Lower leg skin (tissue), 4 donors: ENCODE measurements around the gene NSL1. TPM values are rescaled to one million over a fixed set of nuclear protein-coding genes. Genes with fewer than 3 reads are reported as not detected.

Source experiments
- DNase-seq, 2 donors: peaks; one replicate each; pipeline ENCODE4 v3.0.0-alpha.2; 2019; ENCODE audit warnings: low spot score in 2 of 2
- H3K4me3 ChIP-seq: fragments of 200-600 bp; sonication (generic); 2 replicates; pipeline ENCODE4 v1.5.1; 2017; ENCODE audit warnings: mild to moderate bottlenecking, low read depth; ENCODE audit not compliant: poor library complexity, severe bottlenecking
- CTCF ChIP-seq, 3 donors: fragments of 450-650 bp; IDR thresholded peaks; one replicate each; pipeline ENCODE4 v1.5.1; 2016; ENCODE audit warnings: antibody characterized with exemption in 3 of 3, mild to moderate bottlenecking in 3 of 3, moderate library complexity in 2 of 3
- POLR2A ChIP-seq, 2 donors: fragments of 450-650 bp; IDR thresholded peaks; one replicate each; pipeline ENCODE4 v1.6.1; 2016 to 2017; ENCODE audit warnings: antibody characterized with exemption in 2 of 2, mild to moderate bottlenecking in 1 of 2, moderate library complexity in 1 of 2
- WGBS, 2 donors: methylation state at CpG; one replicate each; pipeline ENCODE4 v1.1.5; 2018; 5-methylcytosine and 5-hydroxymethylcytosine counted together
- intact Hi-C: fragments of 100-400 bp; cut with DNase I; formaldehyde crosslinking; loops from one replicate; pipeline ENCODE4 v1.15.0; 2023; ENCODE audit warnings: low total_unique reads
- total RNA-seq, 4 donors: library from RNA; depleted of rRNA; stranded (reverse); fragments of >200 nt; gene quantifications; one replicate each; pipeline ENCODE4 v1.1.0, GENCODE V29; 2016

NSL1 gene
- total RNA-seq, 4 donors from 2014 or later = 13.9 to 41.8 (median 30.0) TPM

DNA sequence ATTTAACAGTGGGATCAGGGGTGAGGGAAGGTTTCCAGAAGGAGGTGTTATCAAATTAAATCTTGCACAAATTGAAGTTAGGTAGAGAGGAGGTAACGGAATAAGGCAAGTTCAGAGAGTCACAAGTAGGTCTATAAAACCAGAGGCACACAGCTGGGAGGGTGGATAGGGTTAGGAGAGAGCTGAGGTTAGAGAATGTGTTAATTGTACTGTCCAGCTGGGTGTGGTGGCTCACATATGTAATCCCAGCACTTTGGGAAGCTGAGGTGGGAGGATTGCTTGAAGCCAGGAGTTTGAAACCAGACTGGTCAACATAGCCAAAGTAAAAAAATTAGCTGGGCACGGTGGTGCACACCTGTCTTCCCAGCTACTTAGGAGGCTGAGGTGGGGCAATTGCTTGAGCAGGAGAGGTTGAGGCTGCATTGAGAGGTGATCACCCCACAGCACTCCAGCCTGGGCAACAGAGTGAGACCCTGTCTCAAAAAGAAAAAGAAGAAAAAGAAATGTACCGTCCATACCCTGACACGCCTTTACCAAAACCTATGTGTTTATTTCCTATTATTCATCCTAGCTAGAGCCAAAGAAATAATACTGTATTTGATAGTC is 35.7 kb upstream of the NSL1 start:
- no peak for DNase-seq

DNA sequence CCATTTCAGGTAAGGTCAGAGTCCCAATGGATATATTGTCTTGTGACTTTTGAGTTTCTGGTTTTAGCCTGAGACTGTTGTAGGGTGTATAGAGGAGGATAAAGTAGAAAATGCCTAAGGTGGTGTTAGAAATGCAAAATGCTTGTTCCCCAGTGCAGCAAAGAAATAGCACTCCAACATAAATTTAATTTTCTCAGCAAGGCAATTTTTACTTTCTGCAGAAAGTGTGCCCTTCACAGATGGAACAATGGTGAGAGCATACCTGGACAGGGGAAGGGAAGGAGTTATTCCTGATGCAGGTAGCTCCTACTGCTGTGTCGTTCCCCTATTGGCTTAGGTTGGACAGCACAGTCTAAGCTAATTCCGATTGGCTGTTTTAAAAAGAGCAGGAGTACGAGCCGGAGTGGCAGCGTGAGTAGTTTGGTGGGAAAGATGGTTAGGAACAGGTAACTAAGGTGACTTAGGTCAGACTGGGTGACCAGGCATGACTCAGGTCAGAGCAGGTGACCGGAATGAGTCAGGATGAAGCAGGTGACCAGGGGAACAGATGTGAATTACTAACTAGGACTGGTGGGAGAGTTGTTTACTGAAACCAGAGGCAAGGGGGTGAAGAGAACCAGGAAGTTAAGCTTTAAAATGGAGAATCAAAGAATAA is 34.3 kb upstream of the NSL1 start:
- TF ChIP-seq POLR2A (IDR thresholded peaks at IDR 0.05) (no peak), CTCF (IDR thresholded peaks at IDR 0.05) (no peak)
- H3K4me3 ChIP-seq = no peak overlapping the region
- DNase-seq = no peak
- WGBS, 2 donors = 96 to 99% methylated on average over 6 of the region's 6 CpGs
- intact Hi-C loops = no loop called here

More for the DNA sequence above, 35.7 kb upstream of the NSL1 start:
- intact Hi-C loops = no loop called here
- TF ChIP-seq POLR2A (IDR thresholded peaks at IDR 0.05) (no peak), CTCF (IDR thresholded peaks at IDR 0.05) (no peak)
- WGBS, 2 donors = 95% methylated on average over 4 of the region's 4 CpGs
- H3K4me3 ChIP-seq = no peak overlapping the region

DNA sequence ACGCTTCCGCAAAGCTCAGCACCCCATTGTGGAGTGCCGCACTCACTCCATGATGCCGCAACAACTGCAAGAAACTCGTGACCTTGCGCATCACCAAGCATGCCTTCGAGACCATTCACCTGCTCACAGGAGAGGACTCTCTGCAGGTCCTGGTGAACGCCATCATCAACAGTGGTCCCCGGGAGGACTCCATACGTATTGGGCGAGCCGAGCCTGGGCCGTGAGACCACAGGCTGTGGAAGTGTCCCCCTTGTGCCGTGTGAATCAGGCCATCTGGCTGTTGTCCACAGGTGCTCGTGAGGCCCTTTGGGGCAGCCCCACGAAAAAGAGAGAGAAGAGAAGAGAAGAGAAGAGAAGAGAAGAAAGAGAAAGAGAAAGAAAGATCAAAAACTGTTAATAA is 32.6 kb upstream of the NSL1 start:
- no peak for DNase-seq
- WGBS, 2 donors = 98% methylated on average over 16 of the region's 16 CpGs
- TF ChIP-seq CTCF (IDR thresholded peaks at IDR 0.05) = no peak
- no peak for TF ChIP-seq POLR2A (IDR thresholded peaks at IDR 0.05)
- intact Hi-C loops = no loop called here
- H3K4me3 ChIP-seq = no peak overlapping the region

DNA sequence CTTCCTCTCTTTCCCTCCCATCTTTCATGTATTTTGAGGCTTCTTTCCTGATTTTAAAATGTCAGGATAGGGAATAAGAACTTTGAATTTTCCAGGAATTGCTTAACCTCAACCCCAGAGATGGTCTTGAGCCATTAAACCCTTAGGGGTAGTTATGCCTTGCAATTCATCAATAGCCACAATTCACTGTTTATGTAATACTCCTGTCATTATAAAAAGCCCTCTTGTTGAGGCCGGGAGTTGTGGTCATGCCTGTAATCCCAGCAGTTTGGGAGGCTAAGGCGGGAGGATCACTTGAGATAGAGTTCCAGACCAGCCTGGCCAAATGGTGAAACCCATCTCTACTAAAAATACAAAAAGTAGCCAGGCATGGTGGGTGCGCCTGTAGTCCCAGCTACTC is 31.4 kb upstream of the NSL1 start:
- H3K4me3 ChIP-seq = no peak overlapping the region
- 90 to 97% methylated on average over 3 of the region's 3 CpGs for WGBS, 2 donors
- DNase-seq = no peak
- no peak for TF ChIP-seq CTCF (IDR thresholded peaks at IDR 0.05)
- no peak for TF ChIP-seq POLR2A (IDR thresholded peaks at IDR 0.05)
- intact Hi-C loops = no loop called here

DNA sequence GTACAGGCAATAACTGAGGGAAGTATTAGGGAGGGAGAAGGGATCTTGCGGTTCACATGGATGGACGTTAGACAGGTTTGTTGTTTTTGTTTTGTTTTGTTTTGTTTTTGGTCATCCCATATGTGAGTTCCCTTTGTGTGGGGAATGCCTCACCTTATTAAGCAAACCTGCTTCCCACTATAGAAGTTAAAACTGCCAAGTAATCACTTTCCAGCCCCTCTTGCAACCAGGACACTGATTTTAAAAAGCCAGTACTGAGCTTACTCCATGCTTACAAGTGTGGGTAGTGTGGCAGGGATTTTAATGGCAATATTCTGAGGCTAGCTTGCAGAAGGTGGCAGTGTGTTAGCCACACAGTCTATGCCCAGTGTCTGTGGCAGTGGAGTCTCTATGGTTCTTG is 29.4 kb upstream of the NSL1 start:
- intact Hi-C loops = no loop called here
- WGBS, 2 donors = 87 to 90% methylated on average over 2 of the region's 2 CpGs
- H3K4me3 ChIP-seq = no peak overlapping the region
- TF ChIP-seq POLR2A (IDR thresholded peaks at IDR 0.05) = no peak
- TF ChIP-seq CTCF (IDR thresholded peaks at IDR 0.05) = no peak
- no peak for DNase-seq

GRCh38 chr1:212819726-212820125 is 28.1 kb upstream of the NSL1 start:
- WGBS, 2 donors = 23 to 35% methylated on average over 5 of the region's 5 CpGs
- DNase-seq = no peak
- H3K4me3 ChIP-seq = no peak overlapping the region
- intact Hi-C loops = no loop called here
- no peak for TF ChIP-seq POLR2A (IDR thresholded peaks at IDR 0.05)
- no peak for TF ChIP-seq CTCF (IDR thresholded peaks at IDR 0.05)
